Upper lobe of left lung (tissue), 4 donors: ENCODE results near the gene KRT24.
A peak's percentile ranks its signal among the peaks of the same experiment; 100 is the strongest.

ENCODE experiments used
- CTCF ChIP-seq, 6 experiments: fragments of 450-650 bp in 4 of 6; fragments of 200-600 bp in 2 of 6; sonication (generic) in 2 of 6; IDR thresholded peaks; one replicate each; pipeline ENCODE4 v1.5.1; 2016 to 2019; ENCODE audit warnings: antibody characterized with exemption in 6 of 6
- EP300 ChIP-seq, 4 donors: sonication (generic); formaldehyde crosslinking; IDR thresholded peaks; one replicate each; pipeline ENCODE4 v1.5.1; 2017; ENCODE audit warnings: antibody characterized with exemption in 4 of 4, control low read depth in 2 of 4
- POLR2A ChIP-seq, 4 donors: fragments of 450-650 bp; IDR thresholded peaks; one replicate each; pipeline ENCODE4 v1.5.1; 2016 to 2017; ENCODE audit warnings: antibody characterized with exemption in 4 of 4, mild to moderate bottlenecking in 2 of 4
- POLR2AphosphoS5 ChIP-seq, 2 donors: sonication (generic); formaldehyde crosslinking; IDR thresholded peaks; one replicate each; pipeline ENCODE4 v1.5.1; 2017; ENCODE audit warnings: antibody characterized with exemption in 2 of 2

- TF ChIP-seq EP300 (IDR thresholded peaks at IDR 0.05), result no peak
- no peak for TF ChIP-seq CTCF (IDR thresholded peaks at IDR 0.05)
- no peak for TF ChIP-seq POLR2A (IDR thresholded peaks at IDR 0.05)
- peak in 1 of 2 donors; percentile 10 for TF ChIP-seq POLR2AphosphoS5 (IDR thresholded peaks at IDR 0.05)
Measured at GRCh38 chr17:40718930-40719329, 15.4 kb upstream of the KRT24 start.
